ENCODE measurements around the gene SPESP1.

Gene SPESP1

DNA sequence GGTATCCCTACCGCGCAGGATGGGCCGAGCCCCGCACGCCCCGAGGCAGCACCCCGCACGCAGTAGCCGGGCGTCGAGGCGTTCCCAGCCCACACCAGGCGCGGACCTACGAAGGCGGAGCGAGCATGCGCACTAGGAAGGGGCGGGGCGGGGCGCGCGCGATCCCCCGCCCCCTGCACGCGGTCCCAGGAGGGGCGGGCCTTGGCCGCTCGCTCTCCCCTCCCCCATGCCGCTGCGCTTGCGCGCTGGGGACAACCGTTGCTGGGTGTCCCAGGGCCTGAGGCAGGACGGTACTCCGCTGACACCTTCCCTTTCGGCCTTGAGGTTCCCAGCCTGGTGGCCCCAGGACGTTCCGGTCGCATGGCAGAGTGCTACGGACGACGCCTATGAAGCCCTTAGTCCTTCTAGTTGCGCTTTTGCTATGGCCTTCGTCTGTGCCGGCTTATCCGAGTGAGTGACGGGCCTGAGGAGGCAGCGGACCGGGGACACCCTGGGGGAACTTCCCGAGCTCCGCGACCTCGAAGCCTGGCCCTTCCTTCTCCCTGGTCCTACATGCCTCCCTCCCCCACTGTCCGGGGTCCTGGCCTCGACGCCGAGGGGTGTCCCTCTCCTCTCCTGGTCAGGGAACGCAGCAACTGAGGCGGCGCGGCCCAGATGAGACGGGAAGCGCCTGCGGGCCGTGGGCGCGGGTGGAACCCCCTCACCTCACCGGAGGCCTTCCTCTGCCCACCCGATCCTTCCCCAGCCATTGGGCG lies at the start of gene SPESP1:
Gene SPESP1 (plus strand): TSS at position 258 of the 755 bp plus-strand sequence. CDS start 129 bp downstream, at position 387.
- peak within 1 kb of the TSS; percentile 73 for H3K4me3 ChIP-seq (ENCODE audit: low read depth, low read length)
- no peak for TF ChIP-seq CTCF (IDR thresholded peaks at IDR 0.05; ENCODE audit: low read depth, low read length)

DNA sequence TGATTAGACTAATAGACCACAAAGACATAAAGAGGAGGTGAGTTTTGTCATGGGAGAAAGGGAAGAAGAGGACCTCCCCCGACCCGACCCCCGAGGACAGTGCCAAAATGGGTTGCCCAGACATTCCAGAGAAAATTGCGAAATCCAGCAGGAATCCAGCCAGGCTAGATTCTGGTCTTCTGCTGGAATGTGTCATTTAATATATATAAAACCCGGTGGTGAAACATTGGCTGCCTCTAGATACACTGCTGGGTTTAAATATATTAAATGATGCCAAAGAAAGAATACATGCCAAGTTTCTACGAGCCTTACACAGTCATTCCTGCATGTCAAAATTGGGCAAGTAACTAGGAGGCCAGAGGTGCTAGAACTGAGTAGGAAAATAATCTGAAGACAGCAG lies 45.3 kb upstream of the SPESP1 start:
- no peak overlapping the region for H3K4me3 ChIP-seq (ENCODE audit: low read depth, low read length)
- no peak for TF ChIP-seq CTCF (IDR thresholded peaks at IDR 0.05; ENCODE audit: low read depth, low read length)

DNA sequence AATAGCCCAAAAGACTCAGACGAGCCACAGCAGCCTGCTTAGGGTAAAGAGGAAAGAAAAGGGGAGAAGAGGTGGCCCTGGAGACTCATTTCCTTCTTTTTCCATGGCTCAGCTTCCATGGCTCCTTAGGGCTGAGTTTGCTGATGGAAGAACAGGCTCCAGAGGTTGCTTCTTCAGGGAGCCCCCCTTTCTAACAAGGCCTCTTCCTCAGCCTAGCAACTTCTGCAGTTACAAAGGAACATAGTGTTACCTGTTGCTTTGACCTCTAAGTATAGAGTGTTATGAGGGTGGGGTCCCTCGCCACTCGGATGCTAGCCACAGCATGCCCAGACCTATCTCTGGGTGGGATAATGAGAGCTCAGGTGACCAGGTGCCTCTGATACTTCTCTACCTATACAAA lies 43.2 kb upstream of the SPESP1 start:
- TF ChIP-seq CTCF (IDR thresholded peaks at IDR 0.05; ENCODE audit: low read depth, low read length), result no peak
- H3K4me3 ChIP-seq (ENCODE audit: low read depth, low read length), result no peak overlapping the region

DNA sequence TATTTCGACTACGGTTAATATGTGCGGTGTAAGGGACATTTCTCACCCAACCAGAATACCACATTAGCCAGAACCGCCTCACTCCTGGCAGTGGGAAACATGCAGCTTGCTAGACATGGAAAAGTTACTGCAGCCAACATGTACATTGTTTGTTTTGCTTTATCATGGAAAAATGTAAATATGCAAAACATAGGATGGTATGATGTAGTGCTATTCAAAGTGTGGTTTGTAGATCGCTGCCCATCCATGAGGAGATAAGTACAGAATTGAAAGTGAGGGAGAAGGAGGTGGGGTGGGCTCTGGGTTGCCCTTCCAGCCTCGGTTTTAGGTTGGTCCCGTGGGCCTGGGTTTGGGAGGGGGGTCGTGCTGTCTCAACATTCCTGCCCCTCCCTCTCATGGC lies 42.5 kb upstream of the SPESP1 start:
- TF ChIP-seq CTCF (IDR thresholded peaks at IDR 0.05; ENCODE audit: low read depth, low read length), result no peak

GRCh38 chr15:68888419-68888818 lies 41.9 kb upstream of the SPESP1 start:
- no peak overlapping the region for H3K4me3 ChIP-seq (ENCODE audit: low read depth, low read length)
- no peak for TF ChIP-seq CTCF (IDR thresholded peaks at IDR 0.05; ENCODE audit: low read depth, low read length)

More for the DNA sequence above, 42.5 kb upstream of the SPESP1 start:
- H3K4me3 ChIP-seq (ENCODE audit: low read depth, low read length), result no peak overlapping the region

DNA sequence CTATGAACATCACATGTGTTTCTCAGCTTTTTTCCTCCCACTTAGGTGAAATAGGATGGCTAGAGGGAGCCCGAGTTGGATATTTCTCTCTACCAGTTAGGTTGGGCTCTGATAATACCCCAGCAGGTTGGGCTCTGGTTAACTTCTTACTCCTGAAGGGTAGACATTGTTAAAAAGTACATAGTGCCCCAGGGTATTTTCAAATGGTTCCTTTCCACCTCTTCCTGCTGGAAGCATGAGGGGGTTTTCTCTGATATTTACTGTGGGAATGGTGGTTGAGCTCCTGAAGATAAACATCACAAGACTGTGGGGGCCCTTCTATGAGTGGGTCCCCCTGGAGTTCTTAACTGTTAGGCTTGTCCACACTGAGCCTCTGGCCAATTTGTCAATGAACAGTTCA lies 36.1 kb upstream of the SPESP1 start:
- no peak overlapping the region for H3K4me3 ChIP-seq (ENCODE audit: low read depth, low read length)
- no peak for TF ChIP-seq CTCF (IDR thresholded peaks at IDR 0.05; ENCODE audit: low read depth, low read length)

DNA sequence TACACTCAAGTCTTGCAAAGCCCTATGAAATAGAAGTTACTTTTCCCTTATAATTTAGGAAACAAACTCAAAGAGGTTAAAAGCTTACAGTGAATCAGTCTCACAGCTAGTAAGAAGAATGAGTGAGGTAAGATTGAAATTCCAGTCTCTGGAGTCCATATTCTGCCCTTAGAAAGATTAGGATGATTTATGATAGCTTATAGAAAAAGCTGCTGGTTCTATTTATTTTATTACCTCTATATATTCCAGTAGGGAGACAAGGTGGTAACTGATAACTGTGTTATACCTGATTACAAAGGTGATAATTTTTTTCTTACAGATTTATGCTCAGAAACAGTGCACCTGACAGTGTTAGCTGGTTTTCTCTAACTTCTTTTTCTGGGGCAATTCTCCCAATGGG lies 34.1 kb upstream of the SPESP1 start:
- TF ChIP-seq CTCF (IDR thresholded peaks at IDR 0.05; ENCODE audit: low read depth, low read length), result no peak
- no peak overlapping the region for H3K4me3 ChIP-seq (ENCODE audit: low read depth, low read length)

All from WI38 (cell line).